Naive thymus-derived CD4-positive, alpha-beta T cell (primary cell): ENCODE results near the gene DDIT4L. TPM values are rescaled to one million over a fixed set of nuclear protein-coding genes. Genes with fewer than 3 reads are reported as not detected.

Source experiments
- ATAC-seq: fragments of 150-1000 bp; cut with Tn5 transposase; 2 replicates; pipeline ENCODE4 v1.10.0; 2021; ENCODE audit warnings: mild to moderate bottlenecking, moderate library complexity
- CTCF ChIA-PET: fragments of 350-600 bp; sonication (Branson Sonifier 250); formaldehyde crosslinking; loops from one replicate; lab custom pipeline; 2021; ENCODE audit warnings: antibody characterized with exemption; lab: Charles Lee
- POLR2A ChIA-PET: fragments of 350-600 bp; sonication (Branson Sonifier 250); formaldehyde crosslinking; loops from one replicate; lab custom pipeline; 2021; ENCODE audit warnings: antibody characterized with exemption, inconsistent platforms; lab: Charles Lee
- DNase-seq, 9 donors: peaks; one replicate each; pipeline versions ENCODE4 v3.0.0 to v3.0.0-alpha.2; 2020 to 2022; ENCODE audit warnings: mixed read lengths in 1 of 9
- H3K27ac ChIP-seq: one replicate; pipeline ENCODE4 v1.7.0; 2013; ENCODE audit warnings: mild to moderate bottlenecking, low read depth, low read length, moderate library complexity
- H3K27me3 ChIP-seq, 2 donors: one replicate each; pipeline ENCODE4 v1.7.0; 2013; ENCODE audit warnings: low read length in 2 of 2, mild to moderate bottlenecking in 2 of 2, moderate library complexity in 2 of 2; ENCODE audit not compliant: control insufficient read depth in 2 of 2, insufficient read depth in 2 of 2
- H3K36me3 ChIP-seq, 3 experiments: 1 replicate in 2 of 3; 2 replicates in 1 of 3; pipeline ENCODE4 v1.7.0; 2013; ENCODE audit warnings: low read length in 3 of 3, mild to moderate bottlenecking in 3 of 3, moderate library complexity in 1 of 3; ENCODE audit not compliant: insufficient read depth in 3 of 3, control insufficient read depth in 2 of 3
- H3K4me1 ChIP-seq, 2 donors: one replicate each; pipeline ENCODE4 v1.7.0; 2013; ENCODE audit warnings: low read length in 2 of 2, mild to moderate bottlenecking in 2 of 2, moderate library complexity in 1 of 2; ENCODE audit not compliant: control insufficient read depth in 2 of 2, insufficient read depth in 2 of 2
- H3K4me3 ChIP-seq: 2 replicates; pipeline ENCODE4 v1.7.0; 2013; ENCODE audit warnings: mild to moderate bottlenecking, low read length
- H3K9me3 ChIP-seq, 3 experiments: 1 replicate in 2 of 3; 2 replicates in 1 of 3; pipeline ENCODE4 v1.7.0; 2013; ENCODE audit warnings: low read length in 3 of 3; ENCODE audit not compliant: control insufficient read depth in 2 of 3
- H3K27ac Mint-ChIP-seq, 9 donors: one replicate each; pipeline ENCODE4 v1.8.0; 2020 to 2022; ENCODE audit warnings: mixed read lengths in 9 of 9, mild to moderate bottlenecking in 8 of 9, moderate library complexity in 5 of 9, inconsistent platforms in 2 of 9
- H3K27me3 Mint-ChIP-seq, 5 donors: one replicate each; pipeline ENCODE4 v1.8.0; 2021 to 2022; ENCODE audit warnings: mixed read lengths in 5 of 5, mild to moderate bottlenecking in 1 of 5
- H3K36me3 Mint-ChIP-seq, 5 donors: one replicate each; pipeline ENCODE4 v1.8.0; 2020 to 2022; ENCODE audit warnings: mixed read lengths in 5 of 5, mild to moderate bottlenecking in 3 of 5, inconsistent platforms in 1 of 5
- H3K4me1 Mint-ChIP-seq, 7 donors: one replicate each; pipeline ENCODE4 v1.8.0; 2020 to 2022; ENCODE audit warnings: mixed read lengths in 7 of 7, mild to moderate bottlenecking in 3 of 7, inconsistent platforms in 1 of 7
- H3K4me3 Mint-ChIP-seq, 10 donors: one replicate each; pipeline ENCODE4 v1.8.0; 2020 to 2022; ENCODE audit warnings: mild to moderate bottlenecking in 10 of 10, mixed read lengths in 10 of 10, moderate library complexity in 6 of 10, inconsistent platforms in 2 of 10
- H3K9me3 Mint-ChIP-seq, 11 donors: one replicate each; pipeline ENCODE4 v1.8.0; 2020 to 2022; ENCODE audit warnings: mixed read lengths in 11 of 11, mild to moderate bottlenecking in 4 of 11, inconsistent platforms in 1 of 11, moderate library complexity in 1 of 11
- intact Hi-C, 2 donors: fragments of 100-400 bp; cut with micrococcal nuclease; formaldehyde crosslinking; loops; one replicate each; pipeline ENCODE4 v1.15.1; 2023
- polyA plus RNA-seq, 2 donors: library from polyadenylated mRNA; unstranded; fragments of 300-500 nt; fragmentation: Illumina TruSeq; gene quantifications; one replicate each; pipeline ENCODE4 v1.2.3, GENCODE V29; 2021
- total RNA-seq, 6 experiments: library from RNA in 5 of 6; stranded (reverse) in 5 of 6; gene quantifications; 1 replicate in 5 of 6; 2 replicates in 1 of 6; pipeline ENCODE4 v1.2.3 and lab custom pipeline; 2021 to 2026

DDIT4L gene
- total and polyA plus RNA-seq, 7 experiments from 2014 or later: 1.2 TPM; not detected in 6

DNA sequence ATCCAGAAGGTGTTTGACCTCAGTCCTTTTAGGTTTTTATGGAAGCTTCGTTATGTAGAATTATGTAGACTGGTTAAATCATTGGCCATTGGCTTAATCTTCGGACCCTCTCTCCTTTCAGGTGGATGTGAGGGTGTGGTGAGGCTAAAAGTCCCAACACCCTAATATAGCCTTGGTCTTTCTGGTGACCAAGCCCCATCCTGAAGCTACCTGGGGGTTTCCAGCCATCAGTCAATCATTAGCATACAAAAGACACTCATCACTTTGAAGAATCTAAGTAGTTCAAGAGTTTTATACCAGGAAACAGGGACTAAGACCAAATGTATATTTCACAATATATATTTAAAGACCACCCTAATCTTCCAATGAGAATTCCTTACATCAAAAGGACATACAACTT, 5.5 kb downstream of the DDIT4L start:
- H3K27ac ChIP-seq: no peak overlapping the region
- Mint-ChIP-seq H3K27ac (no peak overlapping the region), H3K4me3 (no peak overlapping the region), H3K9me3 (no peaks in the 10 kb centered on the region), H3K36me3 (peaks cover 0 to 2% (median 0%) of the 10 kb centered on the region in 5 donors), H3K27me3 (peaks cover 36 to 49% (median 44%) of the 10 kb centered on the region in 5 donors), H3K4me1 (peaks cover 5 to 9% (median 7%) of the 10 kb centered on the region in 7 donors)
- ChIA-PET CTCF (no interaction called here), POLR2A (no interaction called here)
- no peak for DNase-seq
- H3K4me1 ChIP-seq: no peaks in the 10 kb centered on the region
- H3K36me3 ChIP-seq: no peaks in the 10 kb centered on the region
- ATAC-seq: no peak
- intact Hi-C loops: no loop called here
- no peaks in the 10 kb centered on the region for H3K9me3 ChIP-seq
- peaks cover 0 to 9% of the 10 kb centered on the region in 2 donors for H3K27me3 ChIP-seq
- no peak overlapping the region for H3K4me3 ChIP-seq

DNA sequence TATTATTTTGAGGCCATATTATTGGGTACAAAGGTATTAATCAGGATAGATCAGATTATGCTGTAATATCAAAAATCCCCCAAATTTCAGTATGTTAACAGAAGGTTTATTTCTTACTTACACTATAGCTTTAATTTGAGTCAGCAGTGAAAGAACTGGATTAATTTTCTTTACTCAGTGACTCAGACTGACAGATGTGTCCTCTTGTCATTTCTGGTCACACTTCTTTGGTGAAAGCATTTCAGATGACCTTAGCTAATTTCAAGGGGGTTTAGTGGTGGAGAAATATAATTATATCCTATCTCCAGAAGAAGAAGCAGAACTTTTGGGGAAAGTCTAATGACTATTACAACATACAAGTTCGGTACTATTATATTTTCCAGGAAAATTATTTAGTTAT, 12.4 kb downstream of the DDIT4L start:
- Histone ChIP-seq H3K4me1 (no peaks in the 10 kb centered on the region), H3K27ac (no peak overlapping the region), H3K9me3 (no peaks in the 10 kb centered on the region), H3K36me3 (no peaks in the 10 kb centered on the region), H3K27me3 (no peaks in the 10 kb centered on the region), H3K4me3 (no peak overlapping the region)
- no peak overlapping the region for H3K4me3 Mint-ChIP-seq
- ChIA-PET POLR2A (no interaction called here), CTCF (no interaction called here)
- no peaks in the 10 kb centered on the region for H3K36me3 Mint-ChIP-seq
- no peak overlapping the region for H3K27ac Mint-ChIP-seq
- peaks cover 0 to 1% (median 0%) of the 10 kb centered on the region in 7 donors for H3K4me1 Mint-ChIP-seq
- DNase-seq (no peak), ATAC-seq (no peak)
- H3K27me3 Mint-ChIP-seq: peaks cover 0 to 7% (median 0%) of the 10 kb centered on the region in 5 donors
- H3K9me3 Mint-ChIP-seq: no peaks in the 10 kb centered on the region
- intact Hi-C loops: no loop called here

DNA sequence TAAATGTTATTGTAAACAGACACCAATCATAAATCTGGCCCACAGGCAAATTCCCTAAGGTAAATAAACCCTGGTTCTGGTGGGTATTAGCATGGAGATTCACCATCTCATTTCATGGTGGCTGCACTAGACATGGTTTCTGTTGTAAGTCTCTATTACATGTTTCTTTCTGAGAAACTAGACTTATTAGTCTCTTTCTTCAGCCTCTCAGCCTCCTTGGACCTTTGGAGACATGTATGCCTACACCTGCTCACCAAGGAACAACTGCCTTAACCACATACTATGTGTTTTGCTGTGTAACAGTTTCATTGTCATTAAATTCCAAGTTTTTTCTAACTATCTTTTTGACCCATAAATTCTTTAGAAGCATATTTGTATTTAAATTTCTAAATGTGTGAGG, 13.1 kb downstream of the DDIT4L start:
- H3K27ac Mint-ChIP-seq: no peak overlapping the region
- Histone ChIP-seq H3K4me1 (no peaks in the 10 kb centered on the region), H3K4me3 (no peak overlapping the region), H3K36me3 (no peaks in the 10 kb centered on the region), H3K27ac (no peak overlapping the region), H3K27me3 (no peaks in the 10 kb centered on the region), H3K9me3 (no peaks in the 10 kb centered on the region)
- no peaks in the 10 kb centered on the region for H3K36me3 Mint-ChIP-seq
- ChIA-PET POLR2A (no interaction called here), CTCF (no interaction called here)
- H3K9me3 Mint-ChIP-seq: no peaks in the 10 kb centered on the region
- intact Hi-C loops: no loop called here
- DNase-seq (no peak), ATAC-seq (no peak)
- H3K4me3 Mint-ChIP-seq: no peak overlapping the region
- H3K27me3 Mint-ChIP-seq: peaks cover 0 to 3% (median 0%) of the 10 kb centered on the region in 5 donors
- peaks cover 0 to 1% (median 0%) of the 10 kb centered on the region in 7 donors for H3K4me1 Mint-ChIP-seq

DNA sequence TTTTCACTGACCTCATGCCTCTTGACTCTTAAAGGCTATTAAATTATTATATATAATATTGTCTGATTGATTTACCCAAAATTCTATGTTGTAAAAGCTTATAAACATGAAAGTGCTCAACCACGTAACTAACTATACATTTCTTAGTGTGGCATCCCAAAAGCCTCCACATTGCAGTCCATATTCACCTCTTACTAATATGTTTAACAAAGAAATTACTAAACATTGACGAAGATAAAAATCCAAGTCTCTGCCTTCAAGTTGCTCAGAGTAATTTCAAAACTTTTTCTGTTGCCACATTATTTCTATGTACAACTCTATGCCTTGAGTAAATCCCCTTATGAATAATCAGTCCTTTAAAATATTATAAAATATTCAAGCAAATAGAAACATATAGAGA, 14.4 kb downstream of the DDIT4L start:
- no peaks in the 10 kb centered on the region for H3K9me3 ChIP-seq
- H3K4me3 ChIP-seq: no peak overlapping the region
- peaks cover 0 to 3% (median 0%) of the 10 kb centered on the region in 7 donors for H3K4me1 Mint-ChIP-seq
- no peaks in the 10 kb centered on the region for H3K4me1 ChIP-seq
- no peaks in the 10 kb centered on the region for H3K36me3 Mint-ChIP-seq
- H3K9me3 Mint-ChIP-seq: peaks cover 0 to 3% (median 0%) of the 10 kb centered on the region in 11 donors
- H3K36me3 ChIP-seq: no peaks in the 10 kb centered on the region
- ChIA-PET POLR2A (no interaction called here), CTCF (no interaction called here)
- DNase-seq: no peak
- H3K27ac Mint-ChIP-seq: no peak overlapping the region
- H3K27me3 Mint-ChIP-seq: peaks cover 0 to 3% (median 0%) of the 10 kb centered on the region in 5 donors
- intact Hi-C loops: no loop called here
- ATAC-seq: no peak
- no peak overlapping the region for H3K27ac ChIP-seq
- no peaks in the 10 kb centered on the region for H3K27me3 ChIP-seq
- H3K4me3 Mint-ChIP-seq: no peak overlapping the region

DNA sequence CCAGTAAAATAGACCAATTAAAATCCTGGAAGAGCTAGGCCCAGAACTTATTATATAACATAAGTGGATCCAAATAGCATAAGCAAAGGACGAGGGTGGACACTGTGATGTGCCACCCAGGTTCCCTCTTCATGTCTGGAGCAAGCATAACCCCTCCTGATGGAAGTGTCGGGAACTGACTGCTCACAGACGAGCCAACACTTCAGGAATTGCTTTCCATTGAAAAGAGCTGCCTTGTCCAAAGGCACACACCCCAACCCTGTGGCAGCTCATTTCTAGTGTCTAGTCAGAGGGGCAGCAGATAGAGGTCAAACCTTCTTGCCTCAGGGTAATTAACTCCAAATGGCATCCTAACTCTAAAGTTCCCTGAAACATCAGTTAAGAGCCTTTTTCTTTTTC, 15.3 kb downstream of the DDIT4L start:
- H3K27me3 ChIP-seq: no peaks in the 10 kb centered on the region
- H3K4me3 Mint-ChIP-seq: no peak overlapping the region
- no peaks in the 10 kb centered on the region for H3K36me3 ChIP-seq
- H3K9me3 Mint-ChIP-seq: peaks cover 0 to 3% (median 0%) of the 10 kb centered on the region in 11 donors
- ATAC-seq: no peak
- POLR2A ChIA-PET: no interaction called here
- no peak for DNase-seq
- no peak overlapping the region for H3K27ac Mint-ChIP-seq
- peaks cover 0 to 2% (median 0%) of the 10 kb centered on the region in 5 donors for H3K36me3 Mint-ChIP-seq
- H3K27ac ChIP-seq: no peak overlapping the region
- H3K4me3 ChIP-seq: no peak overlapping the region
- intact Hi-C loops: no loop called here
- CTCF ChIA-PET: no interaction called here
- no peaks in the 10 kb centered on the region for H3K4me1 ChIP-seq
- peaks cover 0 to 3% (median 0%) of the 10 kb centered on the region in 5 donors for H3K27me3 Mint-ChIP-seq
- H3K9me3 ChIP-seq: no peaks in the 10 kb centered on the region
- peaks cover 0 to 8% (median 0%) of the 10 kb centered on the region in 7 donors for H3K4me1 Mint-ChIP-seq

DNA sequence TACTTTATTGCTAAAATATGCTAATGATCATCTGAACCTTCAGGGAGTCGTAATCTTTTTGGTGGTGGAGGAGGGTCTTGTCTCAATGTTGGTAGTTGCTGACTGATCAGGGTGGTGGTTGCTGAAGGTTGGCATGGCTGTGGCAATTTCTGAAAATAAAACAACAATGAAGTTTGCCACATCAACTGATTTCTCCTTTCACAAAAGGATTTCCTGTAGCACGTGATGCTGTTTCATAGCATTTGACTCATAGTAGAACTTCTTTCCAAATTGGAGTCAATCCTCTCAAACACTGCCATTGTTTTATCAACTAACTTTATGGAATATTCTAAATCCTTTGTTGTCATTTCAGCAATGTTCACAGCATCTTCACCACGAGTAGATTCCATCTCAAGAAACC, 19.3 kb downstream of the DDIT4L start:
- peaks cover 0 to 9% (median 0%) of the 10 kb centered on the region in 5 donors for H3K27me3 Mint-ChIP-seq
- peaks cover 0 to 5% (median 0%) of the 10 kb centered on the region in 11 donors for H3K9me3 Mint-ChIP-seq
- Histone ChIP-seq H3K36me3 (no peaks in the 10 kb centered on the region), H3K4me1 (no peaks in the 10 kb centered on the region), H3K4me3 (no peak overlapping the region), H3K27ac (no peak overlapping the region), H3K9me3 (no peaks in the 10 kb centered on the region), H3K27me3 (no peaks in the 10 kb centered on the region)
- no peak for DNase-seq
- no peak overlapping the region for H3K27ac Mint-ChIP-seq
- peaks cover 0 to 9% (median 0%) of the 10 kb centered on the region in 5 donors for H3K36me3 Mint-ChIP-seq
- H3K4me1 Mint-ChIP-seq: peaks cover 0 to 23% (median 0%) of the 10 kb centered on the region in 7 donors
- no peak for ATAC-seq
- H3K4me3 Mint-ChIP-seq: no peak overlapping the region
- ChIA-PET POLR2A (no interaction called here), CTCF (no interaction called here)
- intact Hi-C loops: no loop called here
